Naive thymus-derived CD4-positive, alpha-beta T cell (primary cell): Measurements from ENCODE around the gene ZNF827. TPM values are rescaled to one million over a fixed set of nuclear protein-coding genes. Genes with fewer than 3 reads are reported as not detected.

Source experiments
- ATAC-seq: fragments of 150-1000 bp; cut with Tn5 transposase; 2 replicates; pipeline ENCODE4 v1.10.0; 2021; ENCODE audit warnings: mild to moderate bottlenecking, moderate library complexity
- CTCF ChIA-PET: fragments of 350-600 bp; sonication (Branson Sonifier 250); formaldehyde crosslinking; loops from one replicate; lab custom pipeline; 2021; ENCODE audit warnings: antibody characterized with exemption; lab: Charles Lee
- POLR2A ChIA-PET: fragments of 350-600 bp; sonication (Branson Sonifier 250); formaldehyde crosslinking; loops from one replicate; lab custom pipeline; 2021; ENCODE audit warnings: antibody characterized with exemption, inconsistent platforms; lab: Charles Lee
- DNase-seq, 9 donors: peaks; one replicate each; pipeline versions ENCODE4 v3.0.0 to v3.0.0-alpha.2; 2020 to 2022; ENCODE audit warnings: mixed read lengths in 1 of 9
- H3K27ac ChIP-seq: one replicate; pipeline ENCODE4 v1.7.0; 2013; ENCODE audit warnings: mild to moderate bottlenecking, low read depth, low read length, moderate library complexity
- H3K27me3 ChIP-seq, 2 donors: one replicate each; pipeline ENCODE4 v1.7.0; 2013; ENCODE audit warnings: low read length in 2 of 2, mild to moderate bottlenecking in 2 of 2, moderate library complexity in 2 of 2; ENCODE audit not compliant: control insufficient read depth in 2 of 2, insufficient read depth in 2 of 2
- H3K36me3 ChIP-seq, 3 experiments: 1 replicate in 2 of 3; 2 replicates in 1 of 3; pipeline ENCODE4 v1.7.0; 2013; ENCODE audit warnings: low read length in 3 of 3, mild to moderate bottlenecking in 3 of 3, moderate library complexity in 1 of 3; ENCODE audit not compliant: insufficient read depth in 3 of 3, control insufficient read depth in 2 of 3
- H3K4me1 ChIP-seq, 2 donors: one replicate each; pipeline ENCODE4 v1.7.0; 2013; ENCODE audit warnings: low read length in 2 of 2, mild to moderate bottlenecking in 2 of 2, moderate library complexity in 1 of 2; ENCODE audit not compliant: control insufficient read depth in 2 of 2, insufficient read depth in 2 of 2
- H3K4me3 ChIP-seq: 2 replicates; pipeline ENCODE4 v1.7.0; 2013; ENCODE audit warnings: mild to moderate bottlenecking, low read length
- H3K9me3 ChIP-seq, 3 experiments: 1 replicate in 2 of 3; 2 replicates in 1 of 3; pipeline ENCODE4 v1.7.0; 2013; ENCODE audit warnings: low read length in 3 of 3; ENCODE audit not compliant: control insufficient read depth in 2 of 3
- H3K27ac Mint-ChIP-seq, 9 donors: one replicate each; pipeline ENCODE4 v1.8.0; 2020 to 2022; ENCODE audit warnings: mixed read lengths in 9 of 9, mild to moderate bottlenecking in 8 of 9, moderate library complexity in 5 of 9, inconsistent platforms in 2 of 9
- H3K27me3 Mint-ChIP-seq, 5 donors: one replicate each; pipeline ENCODE4 v1.8.0; 2021 to 2022; ENCODE audit warnings: mixed read lengths in 5 of 5, mild to moderate bottlenecking in 1 of 5
- H3K36me3 Mint-ChIP-seq, 5 donors: one replicate each; pipeline ENCODE4 v1.8.0; 2020 to 2022; ENCODE audit warnings: mixed read lengths in 5 of 5, mild to moderate bottlenecking in 3 of 5, inconsistent platforms in 1 of 5
- H3K4me1 Mint-ChIP-seq, 7 donors: one replicate each; pipeline ENCODE4 v1.8.0; 2020 to 2022; ENCODE audit warnings: mixed read lengths in 7 of 7, mild to moderate bottlenecking in 3 of 7, inconsistent platforms in 1 of 7
- H3K4me3 Mint-ChIP-seq, 10 donors: one replicate each; pipeline ENCODE4 v1.8.0; 2020 to 2022; ENCODE audit warnings: mild to moderate bottlenecking in 10 of 10, mixed read lengths in 10 of 10, moderate library complexity in 6 of 10, inconsistent platforms in 2 of 10
- H3K9me3 Mint-ChIP-seq, 11 donors: one replicate each; pipeline ENCODE4 v1.8.0; 2020 to 2022; ENCODE audit warnings: mixed read lengths in 11 of 11, mild to moderate bottlenecking in 4 of 11, inconsistent platforms in 1 of 11, moderate library complexity in 1 of 11
- intact Hi-C, 2 donors: fragments of 100-400 bp; cut with micrococcal nuclease; formaldehyde crosslinking; loops; one replicate each; pipeline ENCODE4 v1.15.1; 2023
- polyA plus RNA-seq, 2 donors: library from polyadenylated mRNA; unstranded; fragments of 300-500 nt; fragmentation: Illumina TruSeq; gene quantifications; one replicate each; pipeline ENCODE4 v1.2.3, GENCODE V29; 2021
- total RNA-seq, 6 experiments: library from RNA in 5 of 6; stranded (reverse) in 5 of 6; gene quantifications; 1 replicate in 5 of 6; 2 replicates in 1 of 6; pipeline ENCODE4 v1.2.3 and lab custom pipeline; 2021 to 2026

ZNF827 gene
- total and polyA plus RNA-seq, 7 experiments from 2014 or later = 2.3 to 32.2 (median 21.7) TPM

DNA sequence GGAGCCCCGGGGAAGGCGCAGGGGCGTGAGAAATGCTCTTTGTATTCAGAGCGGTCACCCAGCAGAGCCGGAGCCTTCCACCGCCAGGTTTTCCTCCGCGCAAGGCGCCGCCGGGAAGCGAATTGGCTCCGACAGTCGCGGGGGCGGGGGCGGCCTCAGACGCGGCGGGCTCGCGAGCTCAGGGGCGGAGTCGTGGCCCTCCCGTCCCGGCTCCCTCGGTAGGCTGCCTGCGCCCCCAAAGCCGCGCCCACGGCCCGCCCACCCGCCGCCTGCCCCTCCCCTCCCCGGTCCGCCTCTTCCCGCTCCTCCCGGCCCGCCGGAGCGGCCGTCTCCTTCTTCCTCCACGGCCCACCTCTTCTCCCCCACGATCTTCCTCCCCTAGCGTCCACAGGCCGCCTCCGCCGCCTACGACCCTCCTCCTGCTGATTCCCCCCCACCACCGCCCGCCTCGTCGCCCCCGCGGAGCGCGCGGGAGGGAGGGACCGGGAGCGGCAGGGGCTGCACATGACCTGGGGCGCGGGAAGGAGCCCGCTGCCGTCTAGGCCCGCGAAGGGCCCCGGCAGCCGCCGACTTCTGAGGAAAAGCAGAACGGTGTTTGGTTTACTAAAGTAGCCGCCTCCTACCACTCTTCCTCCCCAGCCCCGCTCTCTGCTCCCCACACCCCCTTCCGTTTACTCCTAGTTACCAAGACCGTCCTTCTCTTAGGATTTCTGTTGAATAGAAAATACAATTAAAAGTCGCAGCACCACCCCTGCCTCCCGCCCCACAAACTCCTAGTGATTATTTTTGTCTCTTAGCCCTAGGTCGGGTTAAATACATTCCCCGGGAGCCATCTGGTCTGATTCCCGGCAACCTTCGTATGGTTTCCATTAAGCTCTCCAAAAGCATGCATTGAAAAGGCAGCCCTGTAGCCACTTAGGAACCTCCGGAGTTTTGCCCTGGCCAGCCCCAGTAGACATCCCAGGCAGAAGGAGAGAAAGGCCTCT lies 205.4 kb downstream of the ZNF827 start:
- H3K27ac ChIP-seq = peak overlapping the region; percentile 63
- H3K27me3 ChIP-seq = no peaks in the 10 kb centered on the region
- H3K4me1 Mint-ChIP-seq = peaks cover 0 to 13% (median 9%) of the 10 kb centered on the region in 7 donors
- peaks cover 0 to 4% of the 10 kb centered on the region in 2 donors for H3K4me1 ChIP-seq
- H3K9me3 ChIP-seq = no peaks in the 10 kb centered on the region
- ChIA-PET CTCF (interaction anchor here (0.7 kb wide), 1 partner anchor 94 kb away, joined by 3 read pairs; no protein-coding TSS in a partner anchor), POLR2A (interaction anchor here (1.0 kb wide), 1 partner anchor 114 kb away, joined by 5 read pairs; the partner anchor contains the start of gene MMAA)
- ATAC-seq (peak; percentile 97), DNase-seq (peak; percentile 56 to 87 (median 68))
- H3K36me3 ChIP-seq = no peaks in the 10 kb centered on the region
- peak overlapping the region; percentile 72 to 86 (median 82) for H3K4me3 Mint-ChIP-seq
- H3K4me3 ChIP-seq = peak overlapping the region; percentile 59
- H3K36me3 Mint-ChIP-seq = no peaks in the 10 kb centered on the region
- peak overlapping the region in 5 of 9 donors; percentile 50 to 77 (median 62) for H3K27ac Mint-ChIP-seq
- peaks cover 0 to 11% (median 3%) of the 10 kb centered on the region in 5 donors for H3K27me3 Mint-ChIP-seq
- peaks cover 0 to 3% (median 0%) of the 10 kb centered on the region in 11 donors for H3K9me3 Mint-ChIP-seq
- intact Hi-C loops = loop anchor here (1.0 to 10.0 kb wide), 14 partner anchors 76 to 1884 kb away; partner anchors contain the start of genes LSM6 (in 2 of the 2), MMAA (in 2 of the 2), TMEM184C (in 2 of the 2) and ZNF827 (in 2 of the 2)

DNA sequence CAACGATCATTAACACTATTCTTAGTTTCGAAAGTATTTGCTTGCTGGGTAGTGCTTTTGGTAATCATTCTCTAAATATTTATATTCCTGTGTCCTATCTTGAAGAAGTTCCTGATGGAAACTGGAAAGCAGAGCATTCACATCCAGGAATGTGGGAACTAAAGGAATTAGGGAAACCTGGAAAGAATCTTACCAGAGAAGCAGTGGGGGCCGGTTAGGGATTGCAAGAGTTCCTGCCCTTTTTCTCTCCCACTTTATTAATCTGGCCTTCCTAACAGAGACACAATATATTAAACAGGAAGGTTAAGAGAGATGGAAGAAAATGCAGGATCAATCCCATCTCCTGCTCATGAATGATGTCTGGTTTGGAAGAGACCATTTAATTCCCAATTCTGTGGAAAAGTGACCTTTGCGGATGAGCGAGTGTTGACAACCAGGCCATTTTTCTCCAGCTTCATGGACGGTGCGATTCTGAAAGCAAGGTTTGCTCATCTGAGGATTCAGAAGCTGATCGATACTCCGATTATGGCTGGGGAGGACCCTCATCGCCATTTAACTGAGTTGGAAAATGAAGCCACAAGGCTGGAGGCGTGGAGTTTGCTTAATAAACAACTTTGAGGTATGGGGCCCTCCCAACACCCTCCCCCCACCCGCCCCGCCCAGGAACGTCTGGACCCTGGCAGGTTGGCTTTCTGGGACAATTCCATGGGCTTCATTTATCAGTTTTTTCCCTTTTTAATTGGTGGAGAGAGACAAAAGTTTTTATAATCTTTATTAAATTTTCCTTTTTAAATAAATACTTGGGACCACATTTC lies 206.4 kb downstream of the ZNF827 start:
- H3K9me3 ChIP-seq = no peaks in the 10 kb centered on the region
- peak overlapping the region; percentile 59 for H3K4me3 ChIP-seq
- H3K27ac ChIP-seq = peak overlapping the region; percentile 63
- peaks cover 0 to 11% (median 3%) of the 10 kb centered on the region in 5 donors for H3K27me3 Mint-ChIP-seq
- ChIA-PET POLR2A (interaction anchor here (1.0 kb wide), 1 partner anchor 113 kb away, joined by 5 read pairs; the partner anchor contains the start of gene MMAA), CTCF (no interaction called here)
- H3K4me1 Mint-ChIP-seq = peaks cover 0 to 13% (median 9%) of the 10 kb centered on the region in 7 donors
- H3K36me3 ChIP-seq = no peaks in the 10 kb centered on the region
- no peaks in the 10 kb centered on the region for H3K36me3 Mint-ChIP-seq
- H3K4me3 Mint-ChIP-seq = peak overlapping the region; percentile 69 to 84 (median 80)
- H3K9me3 Mint-ChIP-seq = peaks cover 0 to 3% (median 0%) of the 10 kb centered on the region in 11 donors
- no peaks in the 10 kb centered on the region for H3K27me3 ChIP-seq
- no peak for DNase-seq
- peaks cover 0 to 4% of the 10 kb centered on the region in 2 donors for H3K4me1 ChIP-seq
- intact Hi-C loops = loop anchor here (2.0 to 10.0 kb wide), 8 partner anchors 77 to 1885 kb away; partner anchors contain the start of genes TMEM184C (in 2 of the 2), LSM6 (in 1 of the 2), TTC29 (in 1 of the 2) and ZNF827 (in 1 of the 2)
- no peak for ATAC-seq
- peak overlapping the region in 4 of 9 donors; percentile 43 to 62 (median 54) for H3K27ac Mint-ChIP-seq

GRCh38 chr4:145731028-145731427 lies 207.6 kb downstream of the ZNF827 start:
- Histone ChIP-seq H3K4me1 (peaks cover 0 to 4% of the 10 kb centered on the region in 2 donors), H3K27me3 (no peaks in the 10 kb centered on the region), H3K36me3 (no peaks in the 10 kb centered on the region), H3K27ac (no peak overlapping the region), H3K9me3 (no peaks in the 10 kb centered on the region), H3K4me3 (no peak overlapping the region)
- CTCF ChIA-PET = no interaction called here
- POLR2A ChIA-PET = no interaction called here
- ATAC-seq = no peak
- peak overlapping the region in 3 of 10 donors; percentile 20 to 53 (median 39) for H3K4me3 Mint-ChIP-seq
- peaks cover 0 to 3% (median 0%) of the 10 kb centered on the region in 11 donors for H3K9me3 Mint-ChIP-seq
- no peak for DNase-seq
- H3K4me1 Mint-ChIP-seq = peaks cover 0 to 13% (median 9%) of the 10 kb centered on the region in 7 donors
- no peak overlapping the region for H3K27ac Mint-ChIP-seq
- H3K36me3 Mint-ChIP-seq = no peaks in the 10 kb centered on the region
- peaks cover 0 to 16% (median 3%) of the 10 kb centered on the region in 5 donors for H3K27me3 Mint-ChIP-seq
- intact Hi-C loops = loop anchor here (5.0 to 10.0 kb wide), 4 partner anchors 96 to 1884 kb away; partner anchors contain the start of genes LSM6 (in 1 of the 2), TMEM184C (in 1 of the 2) and TTC29 (in 1 of the 2)

DNA sequence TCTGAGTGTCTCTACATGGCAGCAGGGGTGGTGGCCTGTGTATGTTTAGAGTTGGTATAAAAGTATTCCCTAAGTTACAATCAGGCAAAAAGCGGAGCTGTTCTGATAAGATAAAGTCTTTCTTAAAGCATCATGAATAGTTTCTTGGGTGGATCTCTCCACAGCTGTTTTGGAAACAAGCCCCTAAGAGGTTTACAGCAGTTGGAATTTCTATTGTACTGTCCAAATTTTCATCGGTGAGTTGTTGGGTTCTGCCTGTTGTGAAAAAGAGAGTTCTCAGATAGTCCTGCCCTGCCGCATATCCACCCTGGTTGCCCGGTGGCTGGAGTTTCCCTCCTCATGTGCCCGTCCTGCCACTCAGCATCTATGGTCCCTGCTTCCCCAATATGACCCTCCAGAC lies 208.6 kb downstream of the ZNF827 start:
- Mint-ChIP-seq H3K36me3 (no peaks in the 10 kb centered on the region), H3K27ac (no peak overlapping the region), H3K9me3 (peaks cover 0 to 3% (median 0%) of the 10 kb centered on the region in 11 donors), H3K4me1 (peaks cover 0 to 13% (median 9%) of the 10 kb centered on the region in 7 donors), H3K4me3 (no peak overlapping the region), H3K27me3 (peaks cover 0 to 16% (median 6%) of the 10 kb centered on the region in 5 donors)
- no peak overlapping the region for H3K4me3 ChIP-seq
- ATAC-seq = no peak
- H3K27me3 ChIP-seq = no peaks in the 10 kb centered on the region
- ChIA-PET CTCF (no interaction called here), POLR2A (no interaction called here)
- intact Hi-C loops = loop anchor here (5.0 to 10.0 kb wide), 4 partner anchors 97 to 1885 kb away; partner anchors contain the start of genes LSM6 (in 1 of the 2), TMEM184C (in 1 of the 2) and TTC29 (in 1 of the 2)
- no peaks in the 10 kb centered on the region for H3K9me3 ChIP-seq
- H3K36me3 ChIP-seq = no peaks in the 10 kb centered on the region
- DNase-seq = no peak
- H3K4me1 ChIP-seq = peaks cover 0 to 4% of the 10 kb centered on the region in 2 donors
- H3K27ac ChIP-seq = no peak overlapping the region

GRCh38 chr4:145723336-145723735 lies 215.3 kb downstream of the ZNF827 start:
- Histone ChIP-seq H3K9me3 (no peaks in the 10 kb centered on the region), H3K4me3 (no peak overlapping the region), H3K4me1 (no peaks in the 10 kb centered on the region), H3K36me3 (no peaks in the 10 kb centered on the region), H3K27ac (no peak overlapping the region), H3K27me3 (no peaks in the 10 kb centered on the region)
- Mint-ChIP-seq H3K36me3 (peaks cover 0 to 6% (median 0%) of the 10 kb centered on the region in 5 donors), H3K9me3 (peaks cover 0 to 7% (median 0%) of the 10 kb centered on the region in 11 donors), H3K4me3 (no peak overlapping the region), H3K27me3 (peaks cover 4 to 28% (median 12%) of the 10 kb centered on the region in 5 donors), H3K27ac (no peak overlapping the region), H3K4me1 (peaks cover 0 to 15% (median 6%) of the 10 kb centered on the region in 7 donors)
- POLR2A ChIA-PET = no interaction called here
- CTCF ChIA-PET = interaction anchor here (0.5 kb wide), 1 partner anchor 1373 kb away, joined by 3 read pairs; no protein-coding TSS in a partner anchor
- no peak for DNase-seq
- intact Hi-C loops = no loop called here
- ATAC-seq = no peak
